Measurements from ENCODE around the gene CCNJ.
"Not testable (repeated sequence)": the region's sequence is repeated elsewhere in the genome, so short reads cannot be mapped to it uniquely, and the experiment has no call there.

The CCNJ gene

DNA sequence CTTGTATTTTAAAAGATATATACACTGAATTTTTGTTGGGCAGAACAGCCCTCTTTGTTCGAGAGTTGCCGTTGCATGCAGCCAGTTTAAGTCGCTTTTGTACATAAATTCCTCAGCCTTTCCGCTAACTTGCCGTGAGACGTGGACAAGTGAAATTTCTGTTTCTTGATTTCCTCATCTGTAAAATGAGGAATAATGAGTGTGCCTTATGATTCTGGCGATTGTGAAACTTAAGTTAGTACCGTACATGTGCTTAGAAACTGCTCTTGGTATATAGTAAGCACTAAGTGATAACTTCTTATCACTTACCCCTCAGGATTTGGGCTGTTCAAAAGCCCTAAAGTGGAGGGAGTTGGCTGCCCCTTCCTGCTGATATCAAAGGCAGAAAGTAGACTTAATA lies 1.4 kb downstream of the CCNJ start:
- DNase-seq (no peak), ATAC-seq (ENCODE audit: insufficient read depth, low read depth) (no peak)
- Histone ChIP-seq H3K27ac (ENCODE audit: low read length) (peak overlapping the region; percentile 88), H3K27me3 (ENCODE audit: insufficient read depth, low read length, poor library complexity) (no peaks in the 10 kb centered on the region), H3K9ac (ENCODE audit: low read depth, low read length) (peak overlapping the region; percentile 97), H3K9me3 (ENCODE audit: insufficient read depth, low read length, severe bottlenecking) (no peaks in the 10 kb centered on the region), H2AFZ (ENCODE audit: low read depth, low read length) (peak overlapping the region; percentile 97), H3K4me3 (ENCODE audit: low read depth in 1 of 2, low read length in 2 of 2) (peak overlapping the region; percentile 75 to 79), H3K36me3 (ENCODE audit: insufficient read depth, low read length) (peaks cover 35% of the 10 kb centered on the region), H3K4me2 (ENCODE audit: insufficient read depth, low read length) (peak overlapping the region; percentile 97), H4K20me1 (ENCODE audit: insufficient read depth, low read length) (peaks cover 30% of the 10 kb centered on the region), H3K79me2 (ENCODE audit: insufficient read depth, low read length) (peaks cover 69% of the 10 kb centered on the region), H3K4me1 (ENCODE audit: insufficient read depth, low read length) (peaks cover 51% of the 10 kb centered on the region)
- TF ChIP-seq, protein P1, sequence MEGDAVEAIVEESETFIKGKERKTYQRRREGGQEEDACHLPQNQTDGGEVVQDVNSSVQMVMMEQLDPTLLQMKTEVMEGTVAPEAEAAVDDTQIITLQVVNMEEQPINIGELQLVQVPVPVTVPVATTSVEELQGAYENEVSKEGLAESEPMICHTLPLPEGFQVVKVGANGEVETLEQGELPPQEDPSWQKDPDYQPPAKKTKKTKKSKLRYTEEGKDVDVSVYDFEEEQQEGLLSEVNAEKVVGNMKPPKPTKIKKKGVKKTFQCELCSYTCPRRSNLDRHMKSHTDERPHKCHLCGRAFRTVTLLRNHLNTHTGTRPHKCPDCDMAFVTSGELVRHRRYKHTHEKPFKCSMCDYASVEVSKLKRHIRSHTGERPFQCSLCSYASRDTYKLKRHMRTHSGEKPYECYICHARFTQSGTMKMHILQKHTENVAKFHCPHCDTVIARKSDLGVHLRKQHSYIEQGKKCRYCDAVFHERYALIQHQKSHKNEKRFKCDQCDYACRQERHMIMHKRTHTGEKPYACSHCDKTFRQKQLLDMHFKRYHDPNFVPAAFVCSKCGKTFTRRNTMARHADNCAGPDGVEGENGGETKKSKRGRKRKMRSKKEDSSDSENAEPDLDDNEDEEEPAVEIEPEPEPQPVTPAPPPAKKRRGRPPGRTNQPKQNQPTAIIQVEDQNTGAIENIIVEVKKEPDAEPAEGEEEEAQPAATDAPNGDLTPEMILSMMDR (IDR thresholded peaks at IDR 0.05; ENCODE audit: borderline replicate concordance, extremely low read depth, low read length, poor library complexity, severe bottlenecking) = no peak
- no peak for TF ChIP-seq EZH2 (IDR thresholded peaks at IDR 0.05; ENCODE audit: borderline replicate concordance, low read depth, low read length, severe bottlenecking)

DNA sequence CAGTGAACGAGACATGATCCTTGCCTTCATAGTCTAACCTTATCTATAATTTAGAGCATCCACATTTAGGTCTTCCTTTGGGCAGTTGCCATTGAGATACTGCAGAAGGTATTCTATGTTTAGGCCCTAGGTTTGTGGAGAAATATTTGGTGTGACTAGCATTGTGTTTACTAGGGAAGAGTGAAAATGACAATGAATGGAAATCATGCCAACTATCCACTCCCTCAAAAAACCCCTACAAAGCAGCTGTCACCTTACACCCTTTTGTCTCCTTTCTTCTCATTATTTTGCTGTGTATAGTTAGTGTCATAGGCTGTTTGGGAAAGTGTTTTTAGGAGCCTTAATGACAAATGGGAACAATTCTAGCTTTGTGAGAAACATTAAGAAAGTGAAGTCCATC lies 3.2 kb downstream of the CCNJ start:
- peaks cover 53% of the 10 kb centered on the region for H3K36me3 ChIP-seq (ENCODE audit: insufficient read depth, low read length)
- peaks cover 87% of the 10 kb centered on the region for H3K79me2 ChIP-seq (ENCODE audit: insufficient read depth, low read length)

DNA sequence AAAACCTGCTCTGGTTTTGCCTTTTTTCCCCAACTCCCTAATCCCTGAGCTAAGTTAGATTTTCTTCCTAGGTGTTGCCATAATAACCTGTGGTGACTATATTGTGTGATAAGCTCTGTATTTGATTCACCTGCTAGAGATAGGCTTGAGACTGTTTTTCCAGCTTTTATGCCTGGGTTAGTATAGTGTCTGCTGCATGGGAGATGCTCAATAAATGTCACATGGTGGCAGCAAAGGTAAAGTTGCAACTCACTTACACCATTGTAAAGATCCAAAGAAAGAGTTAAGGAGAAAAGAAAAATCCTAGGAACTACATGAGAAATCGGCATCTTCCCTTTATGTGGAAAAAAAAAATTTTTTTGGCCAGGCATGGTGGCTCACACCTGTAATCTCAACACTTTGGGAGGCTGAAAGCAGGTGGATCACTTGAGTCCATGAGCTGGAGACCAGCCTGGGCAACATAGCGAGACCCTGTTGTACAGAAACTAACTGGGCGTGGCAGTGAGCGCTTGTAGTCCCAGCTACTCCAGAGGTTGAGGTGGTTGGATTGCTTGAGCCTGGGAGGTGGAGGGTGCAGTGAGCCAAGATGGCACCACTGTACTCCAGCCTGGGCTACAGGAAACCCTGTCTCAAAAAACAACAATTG lies 3.7 kb downstream of the CCNJ start:
- ATAC-seq (ENCODE audit: insufficient read depth, low read depth) = no peak

More for the DNA sequence above, 3.2 kb downstream of the CCNJ start:
- Histone ChIP-seq H3K9ac (ENCODE audit: low read depth, low read length) (no peak overlapping the region), H3K4me3 (ENCODE audit: low read depth in 1 of 2, low read length in 2 of 2) (peak overlapping the region in 1 of 2 experiments; percentile 25; a peak in 1 of 4 replicates), H2AFZ (ENCODE audit: low read depth, low read length) (no peak overlapping the region), H4K20me1 (ENCODE audit: insufficient read depth, low read length) (peaks cover 38% of the 10 kb centered on the region), H3K4me1 (ENCODE audit: insufficient read depth, low read length) (peaks cover 55% of the 10 kb centered on the region), H3K4me2 (ENCODE audit: insufficient read depth, low read length) (peak overlapping the region; percentile 97), H3K9me3 (ENCODE audit: insufficient read depth, low read length, severe bottlenecking) (no peaks in the 10 kb centered on the region), H3K27ac (ENCODE audit: low read length) (no peak overlapping the region), H3K27me3 (ENCODE audit: insufficient read depth, low read length, poor library complexity) (no peaks in the 10 kb centered on the region)
- DNase-seq (no peak), ATAC-seq (ENCODE audit: insufficient read depth, low read depth) (no peak)
- TF ChIP-seq EZH2 (IDR thresholded peaks at IDR 0.05; ENCODE audit: borderline replicate concordance, low read depth, low read length, severe bottlenecking) = no peak
- TF ChIP-seq, protein P1 (IDR thresholded peaks at IDR 0.05; ENCODE audit: borderline replicate concordance, extremely low read depth, low read length, poor library complexity, severe bottlenecking) = no peak

DNA sequence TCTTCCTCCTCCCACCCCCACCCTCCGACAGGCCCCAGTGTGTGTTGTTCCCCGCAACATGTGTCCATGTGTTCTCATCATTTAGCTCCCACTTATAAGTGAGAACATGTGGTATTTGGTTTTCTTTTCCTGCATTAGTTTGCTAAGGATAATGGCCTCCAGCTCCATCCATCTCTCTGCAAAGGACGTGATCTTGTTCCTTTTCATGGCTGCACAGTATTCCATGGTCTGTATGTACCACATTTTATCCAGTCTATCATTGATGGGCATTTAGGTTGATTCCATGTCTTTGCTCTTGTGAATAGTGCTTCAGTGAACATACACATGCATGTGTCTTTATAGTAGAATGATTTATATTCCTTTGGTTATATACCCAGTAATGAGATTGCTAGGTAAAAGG lies 4.5 kb downstream of the CCNJ start:
- H3K4me1 ChIP-seq (ENCODE audit: insufficient read depth, low read length) = peaks cover 46% of the 10 kb centered on the region
- not testable (repeated sequence) for DNase-seq; H3K27me3 ChIP-seq (ENCODE audit: insufficient read depth, low read length, poor library complexity); H3K9ac ChIP-seq (ENCODE audit: low read depth, low read length); H3K9me3 ChIP-seq (ENCODE audit: insufficient read depth, low read length, severe bottlenecking); ATAC-seq (ENCODE audit: insufficient read depth, low read depth); H3K4me3 ChIP-seq (ENCODE audit: low read depth in 1 of 2, low read length in 2 of 2); H3K4me2 ChIP-seq (ENCODE audit: insufficient read depth, low read length); H2AFZ ChIP-seq (ENCODE audit: low read depth, low read length); H3K27ac ChIP-seq (ENCODE audit: low read length)
- H4K20me1 ChIP-seq (ENCODE audit: insufficient read depth, low read length) = peaks cover 45% of the 10 kb centered on the region
- H3K79me2 ChIP-seq (ENCODE audit: insufficient read depth, low read length) = peaks cover 99% of the 10 kb centered on the region
- peaks cover 66% of the 10 kb centered on the region for H3K36me3 ChIP-seq (ENCODE audit: insufficient read depth, low read length)

More for the DNA sequence above, 3.7 kb downstream of the CCNJ start:
- no peaks in the 10 kb centered on the region for H3K9me3 ChIP-seq (ENCODE audit: insufficient read depth, low read length, severe bottlenecking)
- H4K20me1 ChIP-seq (ENCODE audit: insufficient read depth, low read length) = peaks cover 41% of the 10 kb centered on the region
- no peak overlapping the region for H2AFZ ChIP-seq (ENCODE audit: low read depth, low read length)
- no peak overlapping the region for H3K27ac ChIP-seq (ENCODE audit: low read length)
- H3K27me3 ChIP-seq (ENCODE audit: insufficient read depth, low read length, poor library complexity) = no peaks in the 10 kb centered on the region
- DNase-seq = no peak
- H3K9ac ChIP-seq (ENCODE audit: low read depth, low read length) = no peak overlapping the region
- H3K4me3 ChIP-seq (ENCODE audit: low read depth in 1 of 2, low read length in 2 of 2) = no peak overlapping the region
- H3K36me3 ChIP-seq (ENCODE audit: insufficient read depth, low read length) = peaks cover 58% of the 10 kb centered on the region
- H3K79me2 ChIP-seq (ENCODE audit: insufficient read depth, low read length) = peaks cover 92% of the 10 kb centered on the region
- H3K4me2 ChIP-seq (ENCODE audit: insufficient read depth, low read length) = peak overlapping the region; percentile 97
- TF ChIP-seq, protein P1 (IDR thresholded peaks at IDR 0.05; ENCODE audit: borderline replicate concordance, extremely low read depth, low read length, poor library complexity, severe bottlenecking) = peak; percentile 21
- TF ChIP-seq EZH2 (IDR thresholded peaks at IDR 0.05; ENCODE audit: borderline replicate concordance, low read depth, low read length, severe bottlenecking) = no peak
- H3K4me1 ChIP-seq (ENCODE audit: insufficient read depth, low read length) = peaks cover 54% of the 10 kb centered on the region

Measured in DND-41 (cell line).